Astrocyte (in vitro differentiated cells and primary cell): Measurements from ENCODE around the gene DLGAP1. TPM values are rescaled to one million over a fixed set of nuclear protein-coding genes. Genes with fewer than 3 reads are reported as not detected.

Source experiments
- DNase-seq: peaks from one replicate; pipeline ENCODE4 v3.0.0-alpha.2; 2010; ENCODE audit warnings: low read depth
- FAIRE-seq: peaks from 2 replicates; lab custom pipeline; 2011; peaks lifted over from hg19 to GRCh38; lab: Jason Lieb, UNC
- H2AFZ ChIP-seq: 2 replicates; pipeline ENCODE4 v1.6.0; 2012; ENCODE audit warnings: low read depth, low read length, inconsistent platforms
- H3K27ac ChIP-seq: 2 replicates; pipeline ENCODE4 v1.5.1; 2011; ENCODE audit warnings: low read depth, low read length, inconsistent platforms
- H3K27me3 ChIP-seq: 2 replicates; pipeline ENCODE4 v1.6.0; 2011; ENCODE audit warnings: low read length, inconsistent platforms; ENCODE audit not compliant: insufficient read depth
- H3K36me3 ChIP-seq: 2 replicates; pipeline ENCODE4 v1.5.1; 2011; ENCODE audit warnings: low read length, inconsistent platforms; ENCODE audit not compliant: insufficient read depth
- H3K4me1 ChIP-seq: 2 replicates; pipeline ENCODE4 v1.5.1; 2011; ENCODE audit warnings: low read length, inconsistent platforms; ENCODE audit not compliant: insufficient read depth
- H3K4me2 ChIP-seq: 2 replicates; pipeline ENCODE4 v1.6.0; 2012; ENCODE audit warnings: low read length, inconsistent platforms
- H3K4me3 ChIP-seq: 2 replicates; pipeline ENCODE4 v1.5.1; 2011; ENCODE audit warnings: low read depth, mild to moderate bottlenecking, low read length, inconsistent platforms; ENCODE audit not compliant: insufficient read depth
- H3K79me2 ChIP-seq: 2 replicates; pipeline ENCODE4 v1.6.0; 2012; ENCODE audit warnings: mild to moderate bottlenecking, low read length, inconsistent platforms; ENCODE audit not compliant: insufficient read depth
- H3K9ac ChIP-seq: 2 replicates; pipeline ENCODE4 v1.6.0; 2012; ENCODE audit warnings: mild to moderate bottlenecking, low read length, inconsistent platforms
- H3K9me3 ChIP-seq: 2 replicates; pipeline ENCODE4 v1.5.1; 2012; ENCODE audit warnings: low read depth, mild to moderate bottlenecking, low read length, inconsistent platforms; ENCODE audit not compliant: insufficient read depth
- H4K20me1 ChIP-seq: 2 replicates; pipeline ENCODE4 v1.6.0; 2012; ENCODE audit warnings: low read length, inconsistent platforms; ENCODE audit not compliant: insufficient read depth
- H3K27ac Mint-ChIP-seq: one replicate; pipeline ENCODE4 v1.8.0; 2021; ENCODE audit warnings: mild to moderate bottlenecking, mixed read lengths; ENCODE audit not compliant: unreplicated experiment
- H3K27me3 Mint-ChIP-seq: one replicate; pipeline ENCODE4 v1.8.0; 2021; ENCODE audit warnings: low read depth, mixed read lengths; ENCODE audit not compliant: unreplicated experiment
- H3K36me3 Mint-ChIP-seq: one replicate; pipeline ENCODE4 v1.8.0; 2021; ENCODE audit warnings: low read depth, mixed read lengths; ENCODE audit not compliant: unreplicated experiment
- H3K4me1 Mint-ChIP-seq: one replicate; pipeline ENCODE4 v1.8.0; 2021; ENCODE audit warnings: low read depth, mixed read lengths; ENCODE audit not compliant: unreplicated experiment
- H3K4me3 Mint-ChIP-seq: one replicate; pipeline ENCODE4 v1.8.0; 2021; ENCODE audit warnings: mild to moderate bottlenecking, moderate library complexity, mixed read lengths; ENCODE audit not compliant: unreplicated experiment
- H3K9me3 Mint-ChIP-seq: one replicate; pipeline ENCODE4 v1.8.0; 2021; ENCODE audit warnings: mild to moderate bottlenecking, mixed read lengths; ENCODE audit not compliant: unreplicated experiment
- CTCF ChIP-seq: IDR thresholded peaks from 2 replicates; pipeline ENCODE4 v1.5.1; 2011; ENCODE audit warnings: low read depth, mild to moderate bottlenecking, inconsistent platforms, low read length, moderate library complexity; ENCODE audit not compliant: insufficient read depth
- EZH2 ChIP-seq: IDR thresholded peaks from 2 replicates; pipeline ENCODE4 v1.6.1; 2012; ENCODE audit warnings: mild to moderate bottlenecking, low read length, inconsistent platforms; ENCODE audit not compliant: insufficient read depth
- total RNA-seq: library from RNA; stranded (reverse); gene quantifications from 2 replicates; pipeline ENCODE4 v1.2.1, GENCODE V29; 2021

Gene DLGAP1
- total RNA-seq, 1 donor from 2014 or later = 2.3 TPM

GRCh38 chr18:3494245-3494526 lies 960.9 kb downstream of the DLGAP1 start:
- H3K4me3 ChIP-seq = no peak overlapping the region
- no peak for DNase-seq
- no peak overlapping the region for H2AFZ ChIP-seq
- H3K4me1 ChIP-seq = no peaks in the 10 kb centered on the region
- no peak overlapping the region for H3K4me2 ChIP-seq
- H3K4me3 Mint-ChIP-seq = no peak overlapping the region
- TF ChIP-seq CTCF (no peak), EZH2 (no peak)
- H3K9ac ChIP-seq = no peak overlapping the region
- H3K27ac ChIP-seq = no peak overlapping the region
- H3K36me3 Mint-ChIP-seq = no peaks in the 10 kb centered on the region
- no peaks in the 10 kb centered on the region for H3K36me3 ChIP-seq
- H3K9me3 ChIP-seq = no peaks in the 10 kb centered on the region
- no peak for FAIRE-seq
- H3K4me1 Mint-ChIP-seq = peaks cover 2% of the 10 kb centered on the region
- H3K27me3 Mint-ChIP-seq = no peaks in the 10 kb centered on the region
- H3K27ac Mint-ChIP-seq = no peak overlapping the region
- no peaks in the 10 kb centered on the region for H3K9me3 Mint-ChIP-seq
- H3K79me2 ChIP-seq = no peaks in the 10 kb centered on the region
- H3K27me3 ChIP-seq = no peaks in the 10 kb centered on the region
- no peaks in the 10 kb centered on the region for H4K20me1 ChIP-seq

GRCh38 chr18:3493501-3494244 lies 961.4 kb downstream of the DLGAP1 start:
- H3K4me1 ChIP-seq = no peaks in the 10 kb centered on the region
- TF ChIP-seq EZH2 (no peak), CTCF (no peak)
- H3K36me3 ChIP-seq = no peaks in the 10 kb centered on the region
- FAIRE-seq (no peak), DNase-seq (no peak)
- Mint-ChIP-seq H3K27ac (no peak overlapping the region), H3K4me1 (peaks cover under 1% of the 10 kb centered on the region), H3K9me3 (no peaks in the 10 kb centered on the region), H3K4me3 (no peak overlapping the region), H3K36me3 (no peaks in the 10 kb centered on the region), H3K27me3 (no peaks in the 10 kb centered on the region)
- no peak overlapping the region for H3K27ac ChIP-seq
- H3K4me2 ChIP-seq = no peak overlapping the region
- H3K27me3 ChIP-seq = no peaks in the 10 kb centered on the region
- H3K79me2 ChIP-seq = no peaks in the 10 kb centered on the region
- H2AFZ ChIP-seq = no peak overlapping the region
- no peaks in the 10 kb centered on the region for H3K9me3 ChIP-seq
- H3K4me3 ChIP-seq = no peak overlapping the region
- no peaks in the 10 kb centered on the region for H4K20me1 ChIP-seq
- no peak overlapping the region for H3K9ac ChIP-seq

GRCh38 chr18:3492721-3493120 lies 962.4 kb downstream of the DLGAP1 start:
- FAIRE-seq = no peak
- H3K4me1 Mint-ChIP-seq = no peaks in the 10 kb centered on the region
- H3K9me3 Mint-ChIP-seq = no peaks in the 10 kb centered on the region
- Histone ChIP-seq H3K4me1 (no peaks in the 10 kb centered on the region), H3K36me3 (no peaks in the 10 kb centered on the region), H3K4me3 (no peak overlapping the region), H3K79me2 (no peaks in the 10 kb centered on the region), H2AFZ (no peak overlapping the region), H3K9ac (no peak overlapping the region), H3K27me3 (no peaks in the 10 kb centered on the region), H3K9me3 (no peaks in the 10 kb centered on the region), H3K27ac (no peak overlapping the region), H4K20me1 (no peaks in the 10 kb centered on the region), H3K4me2 (no peak overlapping the region)
- H3K4me3 Mint-ChIP-seq = no peak overlapping the region
- DNase-seq = no peak
- TF ChIP-seq EZH2 (no peak), CTCF (no peak)
- no peaks in the 10 kb centered on the region for H3K36me3 Mint-ChIP-seq
- no peaks in the 10 kb centered on the region for H3K27me3 Mint-ChIP-seq
- no peak overlapping the region for H3K27ac Mint-ChIP-seq
